ENCODE measurements around the gene ULK3. TPM values are rescaled to one million over a fixed set of nuclear protein-coding genes. Genes with fewer than 3 reads are reported as not detected.

The ULK3 gene
- total RNA-seq, 1 donor from 2014 or later = 19.7 TPM

DNA sequence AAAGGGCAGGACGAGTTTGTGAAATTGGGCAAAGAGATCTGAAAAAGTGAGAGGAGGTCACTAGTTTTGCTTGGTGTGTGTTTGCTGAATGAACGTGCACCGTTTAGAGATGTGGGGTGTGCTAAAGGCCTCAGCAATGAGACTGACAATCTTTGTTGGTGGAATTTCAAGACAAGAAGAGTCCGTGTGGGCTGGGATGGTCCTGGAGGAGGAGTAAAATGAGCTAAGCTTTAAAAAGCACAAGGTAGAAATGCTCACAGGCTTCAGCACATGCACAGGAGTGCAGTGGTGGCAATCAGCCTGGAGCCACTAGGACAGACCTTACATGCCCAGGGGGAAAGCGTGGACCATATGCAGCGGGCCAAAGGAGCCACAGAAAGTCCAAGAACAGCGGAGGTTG lies 18.0 kb downstream of the ULK3 start:
- TF ChIP-seq, protein P1, sequence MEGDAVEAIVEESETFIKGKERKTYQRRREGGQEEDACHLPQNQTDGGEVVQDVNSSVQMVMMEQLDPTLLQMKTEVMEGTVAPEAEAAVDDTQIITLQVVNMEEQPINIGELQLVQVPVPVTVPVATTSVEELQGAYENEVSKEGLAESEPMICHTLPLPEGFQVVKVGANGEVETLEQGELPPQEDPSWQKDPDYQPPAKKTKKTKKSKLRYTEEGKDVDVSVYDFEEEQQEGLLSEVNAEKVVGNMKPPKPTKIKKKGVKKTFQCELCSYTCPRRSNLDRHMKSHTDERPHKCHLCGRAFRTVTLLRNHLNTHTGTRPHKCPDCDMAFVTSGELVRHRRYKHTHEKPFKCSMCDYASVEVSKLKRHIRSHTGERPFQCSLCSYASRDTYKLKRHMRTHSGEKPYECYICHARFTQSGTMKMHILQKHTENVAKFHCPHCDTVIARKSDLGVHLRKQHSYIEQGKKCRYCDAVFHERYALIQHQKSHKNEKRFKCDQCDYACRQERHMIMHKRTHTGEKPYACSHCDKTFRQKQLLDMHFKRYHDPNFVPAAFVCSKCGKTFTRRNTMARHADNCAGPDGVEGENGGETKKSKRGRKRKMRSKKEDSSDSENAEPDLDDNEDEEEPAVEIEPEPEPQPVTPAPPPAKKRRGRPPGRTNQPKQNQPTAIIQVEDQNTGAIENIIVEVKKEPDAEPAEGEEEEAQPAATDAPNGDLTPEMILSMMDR (conservative IDR thresholded peaks at IDR 0.05; ENCODE audit: low read depth, low read length) = no peak
- DNase-seq (ENCODE audit: low read depth) = no peak
- no peak overlapping the region for H3K4me3 ChIP-seq (ENCODE audit: low read depth, low read length)

DNA sequence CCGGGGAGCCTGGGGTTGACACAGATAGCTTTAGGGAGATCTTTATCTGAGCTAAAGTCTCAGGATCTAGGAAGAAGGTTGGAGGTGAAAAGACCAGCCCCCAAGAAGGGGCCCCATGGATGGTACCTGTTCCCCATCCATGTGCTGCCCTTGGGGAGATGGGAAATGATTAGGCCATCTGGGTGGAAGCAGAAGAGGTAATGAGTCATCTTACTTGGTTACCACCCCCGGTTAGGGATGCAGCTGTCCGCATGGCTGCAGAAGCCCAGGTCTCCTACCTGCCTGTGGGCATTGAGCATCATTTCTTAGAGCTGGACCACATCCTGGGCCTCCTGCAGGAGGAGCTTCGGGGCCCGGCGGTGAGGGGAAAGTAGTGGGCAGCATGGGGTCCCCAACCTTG lies 19.6 kb downstream of the ULK3 start:
- no peak for DNase-seq (ENCODE audit: low read depth)
- TF ChIP-seq, protein P1 (conservative IDR thresholded peaks at IDR 0.05; ENCODE audit: low read depth, low read length) = no peak

DNA sequence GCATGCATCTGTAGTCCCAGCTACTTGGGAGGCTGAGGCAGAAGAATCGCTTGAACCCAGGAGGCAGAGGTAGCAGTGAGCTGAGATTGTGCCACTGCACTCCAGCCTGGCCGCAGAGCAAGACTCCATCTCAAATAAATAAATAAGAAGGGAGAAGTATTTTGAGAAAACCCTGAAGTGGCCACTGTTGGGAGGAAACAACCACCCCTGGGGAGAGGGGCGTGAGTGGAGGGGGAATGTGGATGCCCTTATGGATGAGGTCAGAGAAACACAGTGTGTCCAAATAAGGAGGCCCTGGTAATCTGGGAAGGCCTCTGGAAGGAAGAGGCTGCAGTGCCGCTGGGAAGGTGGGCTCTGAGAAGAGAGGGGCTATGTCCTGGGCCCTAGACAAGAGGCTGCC lies 20.7 kb downstream of the ULK3 start:
- TF ChIP-seq, protein P1 (conservative IDR thresholded peaks at IDR 0.05; ENCODE audit: low read depth, low read length) = no peak
- no peak overlapping the region for H3K4me3 ChIP-seq (ENCODE audit: low read depth, low read length)
- DNase-seq (ENCODE audit: low read depth) = no peak

More for the DNA sequence above, 19.6 kb downstream of the ULK3 start:
- no peak overlapping the region for H3K4me3 ChIP-seq (ENCODE audit: low read depth, low read length)

DNA sequence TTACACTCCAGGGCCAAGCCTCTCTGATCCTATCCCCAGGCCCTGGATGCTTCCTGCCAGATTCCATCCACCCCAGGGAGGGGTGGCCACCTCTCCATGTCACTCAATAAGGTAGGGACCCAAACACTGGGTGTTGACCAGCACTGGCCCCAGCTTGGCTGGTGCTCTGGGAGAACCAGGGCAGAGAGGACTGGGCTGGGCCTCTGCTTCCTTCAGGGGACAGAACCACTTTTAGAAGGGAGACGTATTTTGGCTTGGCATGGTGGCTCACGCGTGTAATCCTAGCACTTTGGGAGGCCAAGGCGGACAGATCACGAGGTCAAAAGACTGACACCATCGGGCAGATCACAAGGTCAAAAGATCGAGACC lies 21.2 kb downstream of the ULK3 start:
- no peak overlapping the region for H3K4me3 ChIP-seq (ENCODE audit: low read depth, low read length)
- no peak for DNase-seq (ENCODE audit: low read depth)
- TF ChIP-seq, protein P1 (conservative IDR thresholded peaks at IDR 0.05; ENCODE audit: low read depth, low read length) = no peak

DNA sequence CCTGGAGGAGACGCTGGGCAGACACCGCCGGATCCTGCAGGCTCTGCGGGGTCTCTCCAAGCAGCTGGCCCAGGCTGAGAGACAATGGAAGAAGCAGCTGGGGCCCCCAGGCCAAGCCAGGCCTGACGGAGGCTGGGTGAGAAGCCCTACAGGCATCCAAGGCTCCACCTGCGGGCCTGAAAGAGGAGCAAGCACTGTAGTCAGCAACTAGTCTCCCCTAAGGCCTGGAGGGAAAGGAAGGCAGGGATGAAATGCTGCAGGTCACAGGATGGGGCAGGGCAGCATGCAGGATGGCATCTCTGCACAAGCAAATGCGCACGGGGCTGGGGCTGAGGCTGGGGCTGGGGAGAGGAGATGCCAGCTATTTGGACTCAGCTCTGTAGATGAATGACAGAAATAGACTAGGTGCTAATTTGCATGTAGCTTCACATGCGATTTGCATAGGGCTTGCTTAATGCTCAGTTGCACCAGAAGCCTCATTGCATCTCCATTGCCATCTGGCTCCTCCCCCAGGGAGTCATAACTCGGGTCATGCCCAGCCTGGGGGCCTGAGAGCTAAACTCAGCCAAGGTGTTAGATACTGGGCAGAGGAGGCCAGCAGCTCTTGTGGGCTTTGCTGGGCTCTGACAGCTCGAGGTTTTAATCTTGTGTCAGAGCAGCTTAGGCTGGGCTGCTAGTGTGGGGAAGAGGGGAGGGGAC lies 21.7 kb downstream of the ULK3 start:
- DNase-seq (ENCODE audit: low read depth) = no peak
- TF ChIP-seq, protein P1 (conservative IDR thresholded peaks at IDR 0.05; ENCODE audit: low read depth, low read length) = no peak
- no peak overlapping the region for H3K4me3 ChIP-seq (ENCODE audit: low read depth, low read length)

DNA sequence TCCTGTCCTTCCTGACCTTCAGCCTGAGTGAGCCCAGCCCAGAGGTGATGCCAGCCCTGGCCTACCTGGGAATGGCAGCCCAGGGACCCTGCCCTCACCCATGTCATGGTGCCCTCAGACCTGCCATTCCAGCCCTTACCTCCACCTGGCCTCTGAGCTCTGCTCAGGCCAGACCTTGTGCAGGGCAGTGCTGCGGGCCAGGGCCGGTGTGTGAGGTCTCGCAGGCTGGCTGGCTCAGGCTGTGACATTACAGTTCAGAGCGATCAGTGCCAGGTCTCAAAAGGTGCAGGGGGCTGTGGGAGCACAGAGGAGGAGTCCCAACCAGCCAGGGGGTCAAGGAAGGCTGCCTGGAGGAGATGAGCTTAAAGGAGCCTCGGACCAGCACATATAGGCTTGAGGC lies 22.9 kb downstream of the ULK3 start:
- no peak overlapping the region for H3K4me3 ChIP-seq (ENCODE audit: low read depth, low read length)
- DNase-seq (ENCODE audit: low read depth) = no peak
- TF ChIP-seq, protein P1 (conservative IDR thresholded peaks at IDR 0.05; ENCODE audit: low read depth, low read length) = no peak

DNA sequence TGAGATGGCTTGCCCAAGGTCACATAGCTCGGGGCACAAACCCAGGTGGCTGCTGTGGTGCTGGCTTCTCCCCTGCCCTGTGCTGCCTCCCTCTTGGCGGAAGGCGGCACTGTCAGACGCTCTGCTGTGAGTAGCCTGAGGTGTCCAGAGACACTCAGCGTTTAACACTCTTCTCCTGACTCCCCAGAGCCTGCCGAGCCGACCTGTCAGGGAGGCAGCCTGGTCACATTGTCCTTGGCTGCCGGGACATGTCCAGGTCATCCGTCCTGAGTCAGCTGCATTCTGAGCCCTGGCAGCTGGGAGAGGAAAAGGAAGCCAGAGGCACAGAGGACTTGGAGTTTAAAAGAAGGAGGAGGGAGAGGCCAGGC lies 25.6 kb downstream of the ULK3 start:
- H3K4me3 ChIP-seq (ENCODE audit: low read depth, low read length) = no peak overlapping the region
- no peak for DNase-seq (ENCODE audit: low read depth)
- TF ChIP-seq, protein P1 (conservative IDR thresholded peaks at IDR 0.05; ENCODE audit: low read depth, low read length) = peak; percentile 18
